WI38 (cell line): Measurements from ENCODE around the gene FRMD4A.

Source experiments
- H3K4me3 ChIP-seq: 2 replicates; pipeline ENCODE4 v1.5.1; 2011; ENCODE audit warnings: low read depth, mild to moderate bottlenecking, control low read depth, low read length
- CTCF ChIP-seq: IDR thresholded peaks from 2 replicates; pipeline ENCODE4 v1.5.1; 2012; ENCODE audit warnings: low read depth, mild to moderate bottlenecking, control low read depth, low read length

The FRMD4A gene

GRCh38 chr10:13993169-13993568, 337.6 kb downstream of the FRMD4A start:
- no peak overlapping the region for H3K4me3 ChIP-seq
- TF ChIP-seq CTCF: no peak

- H3K4me3 ChIP-seq: no peak overlapping the region
- no peak for TF ChIP-seq CTCF
These were observed 339.4 kb downstream of the FRMD4A start for GRCh38 chr10:13991353-13991752.

GRCh38 chr10:13990946-13991345, 339.8 kb downstream of the FRMD4A start:
- no peak overlapping the region for H3K4me3 ChIP-seq
- no peak for TF ChIP-seq CTCF

- H3K4me3 ChIP-seq: no peak overlapping the region; the same call in 1 of the 2 replicates
- no peak for TF ChIP-seq CTCF
These were observed 340.3 kb downstream of the FRMD4A start for GRCh38 chr10:13990392-13990805.

GRCh38 chr10:13989616-13990015, 341.1 kb downstream of the FRMD4A start:
- no peak for TF ChIP-seq CTCF
- no peak overlapping the region for H3K4me3 ChIP-seq

GRCh38 chr10:13987446-13987845, 343.3 kb downstream of the FRMD4A start:
- no peak overlapping the region for H3K4me3 ChIP-seq
- TF ChIP-seq CTCF: no peak

- H3K4me3 ChIP-seq: no peak overlapping the region
- no peak for TF ChIP-seq CTCF
These were observed 346.0 kb downstream of the FRMD4A start for GRCh38 chr10:13984647-13985155.
